ENCODE measurements around the gene TAS2R46.
A peak's percentile ranks its signal among the peaks of the same experiment; 100 is the strongest.

TAS2R46 gene

GRCh38 chr12:11089246-11089645 lies 27.2 kb upstream of the TAS2R46 start:
- no peak for TF ChIP-seq CTCF (conservative IDR thresholded peaks at IDR 0.05; ENCODE audit: control insufficient read depth, insufficient read depth, low read depth, low read length)
- DNase-seq (ENCODE audit: low read depth): no peak
- no peak overlapping the region for H3K4me3 ChIP-seq (ENCODE audit: control insufficient read depth, low read depth, low read length)

GRCh38 chr12:11085419-11085818 lies 23.3 kb upstream of the TAS2R46 start:
- TF ChIP-seq CTCF (conservative IDR thresholded peaks at IDR 0.05; ENCODE audit: control insufficient read depth, insufficient read depth, low read depth, low read length): no peak
- H3K4me3 ChIP-seq (ENCODE audit: control insufficient read depth, low read depth, low read length): no peak overlapping the region
- DNase-seq (ENCODE audit: low read depth): peak; percentile 27

- no peak for TF ChIP-seq CTCF (conservative IDR thresholded peaks at IDR 0.05; ENCODE audit: control insufficient read depth, insufficient read depth, low read depth, low read length)
- H3K4me3 ChIP-seq (ENCODE audit: control insufficient read depth, low read depth, low read length): no peak overlapping the region
- DNase-seq (ENCODE audit: low read depth): no peak
Measured at GRCh38 chr12:11081987-11082386, 19.9 kb upstream of the TAS2R46 start.

GRCh38 chr12:11078246-11078645 lies 16.2 kb upstream of the TAS2R46 start:
- no peak overlapping the region for H3K4me3 ChIP-seq (ENCODE audit: control insufficient read depth, low read depth, low read length)
- no peak for TF ChIP-seq CTCF (conservative IDR thresholded peaks at IDR 0.05; ENCODE audit: control insufficient read depth, insufficient read depth, low read depth, low read length)
- DNase-seq (ENCODE audit: low read depth): no peak

GRCh38 chr12:11075642-11076041 lies 13.5 kb upstream of the TAS2R46 start:
- H3K4me3 ChIP-seq (ENCODE audit: control insufficient read depth, low read depth, low read length): no peak overlapping the region
- DNase-seq (ENCODE audit: low read depth): no peak
- TF ChIP-seq CTCF (conservative IDR thresholded peaks at IDR 0.05; ENCODE audit: control insufficient read depth, insufficient read depth, low read depth, low read length): no peak

GRCh38 chr12:11071414-11071813 lies 9.3 kb upstream of the TAS2R46 start:
- no peak for DNase-seq (ENCODE audit: low read depth)
- TF ChIP-seq CTCF (conservative IDR thresholded peaks at IDR 0.05; ENCODE audit: control insufficient read depth, insufficient read depth, low read depth, low read length): no peak
- H3K4me3 ChIP-seq (ENCODE audit: control insufficient read depth, low read depth, low read length): no peak overlapping the region

GRCh38 chr12:11070999-11071398 lies 8.9 kb upstream of the TAS2R46 start:
- DNase-seq (ENCODE audit: low read depth): no peak
- H3K4me3 ChIP-seq (ENCODE audit: control insufficient read depth, low read depth, low read length): no peak overlapping the region
- no peak for TF ChIP-seq CTCF (conservative IDR thresholded peaks at IDR 0.05; ENCODE audit: control insufficient read depth, insufficient read depth, low read depth, low read length)
